HG03432 (cell line): ENCODE results near the gene SPPL3.

Experiments
- ATAC-seq: cut with Tn5 transposase; IDR thresholded peaks from one replicate; pipeline ENCODE4 v1.9.1; 2021; ENCODE audit warnings: mild to moderate bottlenecking, moderate library complexity; ENCODE audit not compliant: unreplicated experiment

SPPL3 gene

DNA sequence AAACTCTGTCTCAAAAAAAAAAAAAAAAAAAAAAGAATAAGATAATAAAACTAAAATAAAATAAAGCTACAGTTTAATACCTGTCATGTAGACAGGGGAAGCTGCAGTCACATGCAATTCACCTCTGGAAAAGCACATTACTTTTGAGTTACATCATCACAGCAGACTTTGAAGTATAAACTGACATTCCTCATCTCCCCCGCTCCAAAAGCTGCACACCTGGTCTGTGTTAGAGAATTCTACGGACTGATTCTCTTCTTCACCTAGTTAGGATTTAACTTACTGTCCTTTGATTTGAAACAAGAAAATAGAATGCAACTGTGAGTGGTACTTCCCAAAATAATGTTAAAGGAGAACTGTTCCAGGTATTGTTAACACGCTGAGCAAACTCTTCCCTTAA, 25.1 kb downstream of the SPPL3 start:
- ATAC-seq = no peak

DNA sequence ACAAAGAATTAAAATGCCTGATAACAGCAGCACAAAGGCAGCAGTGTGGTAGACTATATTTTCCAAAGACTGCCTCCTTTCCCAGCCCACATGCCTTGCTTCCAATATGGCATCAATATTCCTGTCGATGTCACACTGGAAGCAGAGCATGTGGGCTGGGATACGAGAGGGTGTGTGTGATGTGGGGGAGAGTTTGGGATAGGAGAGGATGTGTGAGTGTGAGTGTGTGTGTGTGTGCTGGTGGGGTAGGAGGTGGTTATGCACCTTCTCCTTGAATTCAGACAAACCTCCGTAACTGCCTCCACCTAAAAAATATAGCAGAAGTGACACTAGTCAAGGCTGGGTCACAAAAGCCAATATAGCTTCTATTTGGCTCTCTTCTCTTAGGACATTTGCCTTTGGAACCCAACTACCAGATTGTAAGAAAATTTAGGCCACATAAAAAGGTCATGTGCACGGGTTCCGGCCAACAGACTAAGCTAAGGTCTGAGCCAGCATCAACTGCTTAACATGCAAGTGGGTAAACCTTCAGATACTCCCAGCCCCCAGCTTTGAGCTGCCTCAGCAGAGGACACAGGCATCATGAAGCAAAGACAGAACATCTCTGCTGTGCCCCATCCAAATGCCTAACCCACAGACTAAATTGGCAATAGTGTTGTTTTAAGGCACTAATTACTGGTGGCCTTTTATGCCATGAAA, 29.5 kb downstream of the SPPL3 start:
- no peak for ATAC-seq

DNA sequence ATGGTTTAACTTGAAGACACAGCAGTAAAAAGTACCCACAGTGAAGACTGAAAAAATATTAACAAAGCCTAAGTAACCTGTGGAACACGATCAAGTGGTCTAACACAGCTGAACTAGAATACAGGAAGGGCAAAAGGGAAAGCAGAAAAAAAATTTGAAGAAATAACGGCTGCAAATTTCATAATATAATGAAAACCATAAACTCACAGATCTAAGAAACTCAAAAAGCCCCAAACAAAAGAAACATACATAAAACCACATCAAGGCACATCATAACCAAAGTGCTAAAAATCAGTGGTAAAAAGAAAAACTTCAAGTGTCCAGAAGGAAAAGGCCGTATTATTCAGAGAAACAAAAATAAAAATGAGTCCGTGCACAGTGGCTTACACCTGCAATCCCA, 30.9 kb downstream of the SPPL3 start:
- no peak for ATAC-seq

DNA sequence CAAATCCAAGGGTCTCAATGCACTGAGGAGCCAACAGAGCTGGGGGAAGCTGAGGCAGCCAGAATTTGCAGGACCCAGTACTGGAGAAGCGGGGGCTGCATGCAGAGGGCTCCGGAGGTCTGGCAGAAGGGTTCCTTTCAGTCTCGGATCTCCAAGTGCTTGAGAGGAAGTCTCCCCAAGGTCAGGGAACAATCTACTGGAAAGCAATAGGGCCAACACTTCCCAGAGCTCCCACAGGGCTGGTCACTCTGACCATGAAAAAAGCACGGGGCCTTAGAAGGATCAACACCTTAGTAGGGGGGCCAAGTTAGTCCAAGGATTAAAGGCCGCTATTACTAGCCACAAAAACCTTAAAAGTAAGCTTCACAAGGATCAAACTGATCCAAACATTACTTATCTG, 31.7 kb downstream of the SPPL3 start:
- ATAC-seq = no peak

DNA sequence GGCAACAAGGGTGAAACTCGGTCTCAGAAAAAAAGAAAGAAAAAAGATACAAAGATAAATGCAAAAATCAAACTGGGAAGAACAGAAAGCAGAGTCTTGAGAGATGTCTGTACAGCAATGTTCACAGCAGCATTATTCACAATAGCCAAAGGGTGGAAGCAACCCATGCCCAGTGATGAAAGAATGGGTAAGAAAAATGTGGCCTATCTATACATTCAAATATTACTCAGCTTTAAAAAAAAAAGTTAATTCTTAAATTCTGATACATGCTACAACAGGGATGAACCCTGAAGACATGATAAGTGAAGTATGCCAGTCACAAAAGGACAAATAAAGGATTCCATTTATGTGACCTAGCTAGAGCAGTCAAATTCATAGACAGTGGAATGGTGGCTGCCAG, 33.7 kb downstream of the SPPL3 start:
- ATAC-seq = no peak

DNA sequence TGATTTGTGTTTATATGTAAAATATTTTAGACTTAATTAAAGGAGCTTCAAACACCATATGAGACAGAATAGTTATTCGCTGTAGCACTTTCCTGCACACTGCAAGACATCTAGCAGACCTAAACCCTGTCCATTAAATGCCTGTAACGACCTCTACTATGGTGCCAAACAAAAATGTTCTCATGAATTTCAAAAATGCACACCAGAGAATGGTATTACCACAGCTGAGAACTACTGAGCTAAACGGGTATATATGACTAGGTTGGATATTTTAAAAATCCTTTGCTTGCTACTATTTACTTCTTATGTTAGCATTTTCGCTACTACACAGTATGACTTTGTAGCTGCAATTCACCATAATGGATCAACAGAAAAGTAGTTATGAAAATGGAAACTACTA, 34.8 kb downstream of the SPPL3 start:
- ATAC-seq = no peak

DNA sequence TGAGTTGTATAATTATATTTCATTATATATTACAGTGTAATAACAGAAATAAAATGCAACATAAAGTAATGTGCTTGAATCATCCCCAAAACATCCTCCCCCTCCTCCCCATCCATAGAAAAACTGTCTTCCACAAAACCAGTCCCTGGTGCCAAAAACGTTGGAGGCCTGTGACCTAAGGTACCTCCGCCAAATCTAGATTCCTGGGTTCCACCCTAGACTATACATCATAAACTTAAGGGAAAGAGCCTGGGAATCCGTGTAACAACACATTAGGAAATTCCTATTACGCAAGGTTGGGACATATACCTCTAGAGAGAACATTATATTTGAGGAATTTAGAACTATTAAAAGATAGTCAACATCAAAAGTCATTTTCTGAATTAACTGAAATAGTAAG, 38.0 kb downstream of the SPPL3 start:
- no peak for ATAC-seq

DNA sequence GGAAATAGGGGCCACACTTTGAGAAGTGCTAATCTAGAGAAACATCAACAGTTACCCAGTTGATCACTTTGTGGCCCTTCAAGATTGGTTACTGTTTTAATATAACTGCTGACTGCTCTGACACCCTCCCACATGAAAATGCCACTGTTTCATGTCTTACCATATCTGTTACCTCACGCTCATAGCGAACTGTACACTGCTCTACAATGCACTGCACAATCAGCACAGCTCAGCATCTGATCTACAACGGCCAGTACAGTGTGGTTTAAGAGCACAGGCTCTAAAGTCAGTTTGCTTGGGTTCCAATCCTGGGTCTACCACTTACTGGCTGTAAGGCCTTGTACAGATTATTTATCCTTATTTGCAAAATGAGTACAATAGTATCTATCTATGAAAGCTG, 39.1 kb downstream of the SPPL3 start:
- ATAC-seq = no peak

DNA sequence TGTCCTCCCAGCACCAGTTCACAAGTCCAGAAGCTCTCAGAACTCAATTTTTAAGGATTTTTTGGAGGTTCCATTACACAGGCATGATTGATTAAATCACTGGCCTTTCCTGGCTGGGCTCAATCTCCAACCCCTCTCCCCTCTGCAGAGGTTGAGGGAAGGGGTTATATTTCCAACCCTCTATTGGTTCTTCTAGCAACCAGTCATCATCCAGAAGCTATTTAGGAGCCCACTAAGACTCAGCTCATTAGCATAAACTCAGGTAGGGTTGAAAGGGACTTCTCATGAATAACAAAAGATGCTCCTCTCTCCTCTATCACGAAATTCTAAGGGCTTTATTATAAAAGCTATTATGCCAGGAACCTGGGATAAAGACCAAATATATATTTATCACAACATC, 41.5 kb downstream of the SPPL3 start:
- no peak for ATAC-seq

DNA sequence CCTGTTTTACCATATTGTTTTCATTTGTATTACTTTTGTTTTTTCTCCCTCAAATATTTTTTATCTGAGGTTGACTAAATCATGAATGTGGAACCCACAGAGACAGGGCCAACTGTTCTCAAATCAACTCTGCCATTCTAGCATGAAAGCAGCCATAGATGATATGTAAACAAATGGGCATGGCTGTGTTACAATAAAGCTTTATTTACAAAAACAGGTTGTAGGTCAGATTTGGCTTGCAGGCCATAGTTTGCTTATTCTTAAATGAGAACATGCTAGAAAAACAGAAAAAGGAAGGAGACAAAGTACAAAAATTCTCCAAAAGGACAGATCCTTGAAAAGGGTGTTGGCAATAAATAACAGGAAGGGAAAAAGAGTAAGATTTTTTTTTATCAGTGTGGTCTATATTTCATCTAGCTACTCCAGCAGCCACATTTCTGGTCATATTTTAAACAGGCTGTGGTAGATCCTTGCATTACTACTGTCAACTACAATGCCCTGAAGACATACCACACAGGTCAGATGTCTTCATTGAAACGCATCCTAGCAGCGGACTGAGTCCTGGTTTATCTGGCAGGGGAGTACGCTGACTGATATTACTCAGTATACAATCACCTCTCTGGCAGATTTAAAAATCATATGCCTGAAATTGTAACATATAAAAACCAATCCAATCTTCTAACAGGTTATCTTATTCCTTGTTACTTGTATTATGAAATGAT, 42.9 kb downstream of the SPPL3 start:
- no peak for ATAC-seq

DNA sequence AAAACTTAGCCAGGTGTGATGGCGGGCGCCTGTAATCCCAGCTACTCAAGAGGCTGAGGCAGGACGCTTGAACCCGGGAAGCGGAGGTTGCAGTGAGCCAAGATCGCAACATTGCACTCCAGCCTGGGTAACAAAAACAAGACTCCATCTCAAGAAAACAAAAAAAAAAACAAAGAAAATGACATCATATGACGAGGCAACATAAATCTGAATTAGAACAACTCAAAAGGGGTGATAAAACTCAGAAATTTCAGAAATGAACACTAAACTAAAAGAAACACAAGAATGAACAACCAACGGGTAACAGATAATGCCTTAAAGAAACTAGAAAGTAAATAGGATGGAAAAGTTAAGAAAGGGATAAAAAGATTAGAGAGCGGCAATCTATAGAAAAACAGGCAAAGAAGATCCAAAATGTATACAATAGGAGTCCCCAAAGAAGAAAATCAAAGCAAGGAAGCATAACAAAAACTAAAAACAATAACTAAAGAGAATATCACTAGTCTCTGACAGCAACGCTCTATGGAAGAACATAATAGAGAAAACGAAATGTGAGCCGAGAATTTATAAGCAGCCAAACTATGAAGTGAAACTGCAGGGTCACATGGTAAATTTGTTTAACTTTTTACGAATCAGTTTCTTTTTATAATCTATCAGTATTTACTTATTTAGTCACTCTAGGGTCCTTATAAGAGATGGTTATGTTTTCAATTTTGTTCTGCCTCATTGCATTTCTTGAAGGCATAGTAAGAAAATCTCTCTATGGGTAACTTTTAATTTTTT, 45.7 kb downstream of the SPPL3 start:
- ATAC-seq = no peak

DNA sequence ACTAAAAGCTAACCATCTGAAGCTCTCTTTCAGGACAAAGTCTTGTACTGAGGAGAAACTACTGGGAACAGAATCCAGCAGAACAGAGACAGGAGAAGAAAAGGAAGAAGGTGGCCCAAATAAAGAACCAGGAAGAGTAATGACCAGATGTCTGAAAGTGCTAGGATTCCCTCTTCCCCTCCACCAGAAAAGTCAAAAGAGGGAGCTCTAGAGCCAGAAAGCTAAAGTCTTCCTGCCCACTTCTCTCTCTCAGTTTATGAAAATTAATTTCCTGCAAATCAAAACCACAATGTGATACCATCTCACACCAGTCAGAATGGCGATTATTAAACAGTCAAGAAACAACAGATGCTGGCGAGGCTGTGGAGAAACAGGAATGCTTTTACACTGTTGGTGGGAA, 47.2 kb downstream of the SPPL3 start:
- no peak for ATAC-seq

DNA sequence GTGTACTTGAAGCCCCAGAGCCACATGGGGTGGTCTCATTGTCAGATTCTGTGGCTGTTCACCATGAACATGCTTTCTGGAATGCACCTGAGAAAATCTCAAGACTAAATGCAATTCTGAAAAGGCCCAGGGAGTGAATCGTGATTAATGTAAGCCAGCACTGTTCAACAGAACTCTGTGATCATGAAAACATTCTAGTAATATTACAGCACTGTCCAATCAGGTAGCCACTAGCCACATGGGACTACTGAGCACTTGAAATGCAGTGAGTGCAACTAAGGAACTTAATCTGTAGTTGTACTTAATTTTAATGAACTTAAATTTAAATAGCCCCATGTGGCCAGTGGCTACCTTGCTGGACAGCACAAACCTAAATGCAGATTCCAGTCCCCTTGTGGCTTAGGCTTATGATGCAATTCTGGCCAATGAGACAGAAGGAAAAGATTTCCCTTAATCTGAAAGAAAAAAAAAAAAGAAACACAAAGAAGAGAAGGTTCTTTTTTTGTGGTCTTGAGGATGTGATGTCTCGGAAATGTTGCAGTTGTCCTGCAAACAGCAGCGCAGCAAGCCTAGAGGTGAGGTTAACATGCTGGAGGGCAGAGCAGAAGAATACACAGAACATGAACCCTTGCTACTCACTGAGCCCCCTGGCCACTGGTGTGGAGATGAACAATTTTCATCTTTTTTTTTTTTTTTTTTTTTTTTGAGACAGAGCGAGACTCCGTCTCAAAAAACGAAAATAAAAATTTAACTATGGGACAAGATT, 48.2 kb downstream of the SPPL3 start:
- no peak for ATAC-seq

DNA sequence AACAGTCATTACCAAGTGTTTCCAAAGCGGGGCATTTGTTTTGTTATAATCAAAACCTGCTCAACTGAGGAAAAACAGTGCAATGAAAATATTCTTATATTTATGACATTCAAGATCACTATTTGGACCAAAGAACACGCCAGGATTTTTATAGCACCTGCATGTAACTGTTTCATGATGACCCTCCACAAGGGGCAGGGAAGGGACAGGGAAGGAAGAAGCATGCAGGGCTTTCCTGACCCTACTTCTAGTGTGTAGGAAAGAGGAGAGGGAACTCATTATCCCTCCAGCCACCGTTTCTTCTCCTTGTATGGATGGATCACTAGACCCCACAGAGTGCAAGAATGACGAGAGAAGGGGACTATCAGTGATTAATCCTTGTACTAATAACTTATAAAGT, 49.4 kb downstream of the SPPL3 start:
- ATAC-seq = no peak

DNA sequence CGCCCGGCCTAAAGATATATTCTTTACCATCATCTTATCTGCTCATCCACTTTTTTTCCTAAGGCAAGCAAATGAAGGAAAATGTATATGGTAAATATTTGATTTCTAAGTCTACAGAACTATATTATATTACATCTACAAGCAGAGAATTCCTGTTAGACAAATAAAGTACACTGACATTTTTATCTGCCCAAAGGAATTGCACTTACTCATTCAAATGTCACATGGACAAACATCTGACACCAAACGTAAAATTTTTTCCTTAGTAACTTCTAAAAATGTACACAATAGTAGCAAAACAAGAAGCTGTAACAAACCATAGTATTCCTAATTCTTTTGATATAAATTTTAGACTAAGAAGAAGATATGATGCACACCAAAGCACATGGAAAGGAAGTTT, 51.0 kb downstream of the SPPL3 start:
- no peak for ATAC-seq

DNA sequence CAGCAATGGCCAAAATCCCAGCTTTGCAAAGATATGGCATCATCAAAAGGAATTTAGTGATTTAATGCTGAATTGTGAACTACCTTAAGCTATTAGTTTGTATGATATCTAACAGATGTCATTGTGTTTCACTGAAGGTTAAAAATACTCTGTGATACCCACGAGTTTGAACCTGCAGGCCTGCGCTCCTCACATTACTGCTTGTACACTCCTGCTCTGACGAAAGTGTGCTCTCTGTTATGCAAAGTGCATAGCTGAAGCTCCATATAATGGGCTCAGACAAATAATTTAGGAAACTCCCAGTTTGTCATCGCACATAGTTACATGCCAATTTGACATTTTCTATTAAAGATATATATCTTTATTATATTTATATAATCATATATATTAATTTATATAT, 52.2 kb downstream of the SPPL3 start:
- no peak for ATAC-seq

DNA sequence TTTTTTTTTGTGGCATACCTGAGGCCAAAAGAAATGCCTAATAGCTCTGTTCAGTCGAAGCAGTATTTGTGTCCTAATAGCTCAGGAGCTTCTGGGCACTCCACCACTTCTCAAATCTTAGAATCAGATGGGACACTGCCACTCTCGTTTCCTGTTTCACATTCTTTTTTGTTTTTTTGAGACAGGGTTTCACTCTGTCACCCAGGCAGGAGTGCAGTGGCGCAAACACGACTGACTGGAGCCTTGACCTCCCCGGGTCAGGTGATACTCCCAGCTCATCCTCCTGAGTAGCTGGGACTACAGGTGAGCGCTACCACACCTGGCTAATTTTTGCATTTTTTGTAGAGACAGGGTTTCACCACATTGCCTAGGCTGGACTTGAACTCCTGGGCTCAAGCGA, 52.7 kb downstream of the SPPL3 start:
- peak; percentile 38 for ATAC-seq

DNA sequence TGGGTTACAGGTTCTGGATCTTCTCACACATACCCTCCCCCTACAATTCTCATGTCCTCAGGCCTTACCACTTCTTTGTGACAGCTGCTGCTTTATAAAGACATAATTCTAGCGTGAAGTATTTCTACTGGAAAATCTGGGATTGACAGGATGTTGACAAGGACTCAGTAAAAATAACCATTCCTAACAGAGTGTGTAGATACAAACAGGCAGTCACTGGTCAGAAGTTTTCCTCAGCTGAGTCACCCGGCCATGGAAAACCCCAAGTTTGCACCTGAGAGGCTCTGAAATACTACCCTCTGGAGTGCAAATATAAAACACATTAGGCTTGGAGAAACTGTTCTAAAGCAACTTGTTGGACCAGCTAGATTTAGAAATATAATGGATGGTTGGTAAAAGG, 54.4 kb downstream of the SPPL3 start:
- no peak for ATAC-seq

DNA sequence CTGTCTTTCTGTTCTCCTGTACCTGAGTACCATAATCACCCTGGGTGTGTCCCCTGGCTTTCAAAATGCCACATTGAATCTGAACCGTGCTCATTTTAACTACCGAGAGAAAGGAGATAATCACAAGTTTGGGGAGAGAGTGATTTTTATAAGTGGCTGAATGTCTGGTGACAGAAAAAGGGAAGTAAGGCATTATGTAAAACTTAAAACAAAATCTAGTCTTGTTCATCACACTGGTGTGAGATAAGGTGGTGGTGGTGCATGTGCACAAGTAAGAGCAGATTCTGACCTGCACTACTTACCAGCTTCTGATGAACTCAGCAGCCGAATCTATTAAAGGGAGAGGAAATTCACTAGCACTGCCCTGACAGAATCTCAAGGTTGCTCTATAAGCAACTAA, 56.3 kb downstream of the SPPL3 start:
- no peak for ATAC-seq

DNA sequence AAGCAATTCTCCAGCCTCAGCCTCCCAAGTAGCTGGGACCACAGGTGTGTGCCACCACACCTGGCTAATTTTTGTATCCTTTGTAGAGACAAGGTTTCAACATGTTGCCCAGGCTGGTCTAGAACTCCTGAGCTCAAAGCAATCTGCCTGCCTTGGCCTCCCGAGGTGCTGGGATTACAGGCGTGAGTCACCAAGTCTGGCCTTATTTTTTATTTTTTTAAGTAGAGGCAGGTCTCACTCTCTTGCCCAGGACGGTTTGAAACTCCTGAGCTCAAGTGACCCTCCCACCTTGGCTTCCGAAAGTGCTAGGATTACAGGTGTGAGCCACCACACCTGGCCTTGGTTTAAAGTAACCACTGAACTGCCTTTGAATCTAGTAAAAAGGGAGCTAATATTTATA, 56.8 kb downstream of the SPPL3 start:
- ATAC-seq = no peak

DNA sequence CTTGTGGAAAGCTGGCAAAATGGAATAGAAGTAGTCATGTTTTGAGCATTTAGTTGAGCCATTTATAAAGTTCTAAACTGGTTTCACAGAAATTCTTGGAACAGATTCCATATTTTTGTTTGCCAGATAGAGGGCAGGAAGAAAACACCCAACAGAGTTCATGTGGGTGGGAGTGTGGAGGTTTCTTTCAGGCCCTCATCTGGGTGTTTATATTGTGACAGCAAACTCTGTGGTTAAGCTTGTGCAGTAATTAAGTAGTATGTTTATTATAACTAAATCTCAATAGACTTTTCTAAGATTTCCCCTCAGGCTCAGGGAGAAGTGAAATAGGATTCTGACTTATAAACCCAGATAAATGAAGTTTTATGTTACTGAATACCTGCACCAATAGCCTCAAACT, 57.4 kb downstream of the SPPL3 start:
- ATAC-seq = no peak
